Measurements from ENCODE around the gene GLB1L3.

DNA sequence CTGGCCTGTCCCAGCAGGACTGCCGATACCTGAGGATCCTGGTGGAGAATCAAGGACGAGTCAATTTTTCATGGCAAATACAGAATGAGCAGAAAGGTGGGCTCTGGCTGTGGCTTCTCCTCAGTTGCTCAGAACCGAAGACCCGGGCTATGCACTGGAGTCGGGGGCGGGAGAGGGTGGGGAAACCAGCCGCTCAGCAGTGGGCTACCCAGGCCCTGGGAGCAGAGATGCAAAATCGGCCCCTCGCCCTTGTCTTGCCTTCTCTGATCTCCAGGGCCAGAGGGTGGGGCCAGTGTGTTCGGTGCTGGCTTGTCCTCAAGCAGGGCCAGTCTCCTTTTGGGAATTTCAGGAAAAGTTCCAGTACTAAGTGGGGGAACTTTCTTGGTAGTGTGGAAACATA is 37.2 kb downstream of the GLB1L3 start:
- TF ChIP-seq POLR2A (IDR thresholded peaks at IDR 0.05): no peak
- TF ChIP-seq, protein P1, sequence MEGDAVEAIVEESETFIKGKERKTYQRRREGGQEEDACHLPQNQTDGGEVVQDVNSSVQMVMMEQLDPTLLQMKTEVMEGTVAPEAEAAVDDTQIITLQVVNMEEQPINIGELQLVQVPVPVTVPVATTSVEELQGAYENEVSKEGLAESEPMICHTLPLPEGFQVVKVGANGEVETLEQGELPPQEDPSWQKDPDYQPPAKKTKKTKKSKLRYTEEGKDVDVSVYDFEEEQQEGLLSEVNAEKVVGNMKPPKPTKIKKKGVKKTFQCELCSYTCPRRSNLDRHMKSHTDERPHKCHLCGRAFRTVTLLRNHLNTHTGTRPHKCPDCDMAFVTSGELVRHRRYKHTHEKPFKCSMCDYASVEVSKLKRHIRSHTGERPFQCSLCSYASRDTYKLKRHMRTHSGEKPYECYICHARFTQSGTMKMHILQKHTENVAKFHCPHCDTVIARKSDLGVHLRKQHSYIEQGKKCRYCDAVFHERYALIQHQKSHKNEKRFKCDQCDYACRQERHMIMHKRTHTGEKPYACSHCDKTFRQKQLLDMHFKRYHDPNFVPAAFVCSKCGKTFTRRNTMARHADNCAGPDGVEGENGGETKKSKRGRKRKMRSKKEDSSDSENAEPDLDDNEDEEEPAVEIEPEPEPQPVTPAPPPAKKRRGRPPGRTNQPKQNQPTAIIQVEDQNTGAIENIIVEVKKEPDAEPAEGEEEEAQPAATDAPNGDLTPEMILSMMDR (IDR thresholded peaks at IDR 0.05): no peak
